Omental fat pad (tissue), 4 donors: ENCODE results near the gene ENPP3. TPM values are rescaled to one million over a fixed set of nuclear protein-coding genes. Genes with fewer than 3 reads are reported as not detected.
"Not testable (repeated sequence)": the region's sequence is repeated elsewhere in the genome, so short reads cannot be mapped to it uniquely, and the experiment has no call there.

Source experiments
- ATAC-seq: fragments of 150-250 bp; one replicate; pipeline ENCODE4 v1.9.1; 2016; ENCODE audit warnings: mild to moderate bottlenecking, moderate library complexity; ENCODE audit not compliant: low FRiP score
- DNase-seq: peaks from one replicate; pipeline ENCODE4 v3.0.0-alpha.2; 2019; ENCODE audit warnings: low spot score
- total RNA-seq, 4 donors: library from RNA; depleted of rRNA; stranded (reverse); fragments of >200 nt; gene quantifications; one replicate each; pipeline ENCODE4 v1.1.0, GENCODE V29; 2016
- TF ChIP-seq, protein P1 (sequence below), 3 donors: fragments of 450-650 bp; IDR thresholded peaks; one replicate each; pipeline ENCODE4 v1.5.1; 2016 to 2017; ENCODE audit warnings: antibody characterized with exemption in 3 of 3, mild to moderate bottlenecking in 3 of 3, moderate library complexity in 2 of 3

Gene ENPP3
- total RNA-seq, 4 donors from 2014 or later = 0.36 to 0.94 (median 0.61) TPM

DNA sequence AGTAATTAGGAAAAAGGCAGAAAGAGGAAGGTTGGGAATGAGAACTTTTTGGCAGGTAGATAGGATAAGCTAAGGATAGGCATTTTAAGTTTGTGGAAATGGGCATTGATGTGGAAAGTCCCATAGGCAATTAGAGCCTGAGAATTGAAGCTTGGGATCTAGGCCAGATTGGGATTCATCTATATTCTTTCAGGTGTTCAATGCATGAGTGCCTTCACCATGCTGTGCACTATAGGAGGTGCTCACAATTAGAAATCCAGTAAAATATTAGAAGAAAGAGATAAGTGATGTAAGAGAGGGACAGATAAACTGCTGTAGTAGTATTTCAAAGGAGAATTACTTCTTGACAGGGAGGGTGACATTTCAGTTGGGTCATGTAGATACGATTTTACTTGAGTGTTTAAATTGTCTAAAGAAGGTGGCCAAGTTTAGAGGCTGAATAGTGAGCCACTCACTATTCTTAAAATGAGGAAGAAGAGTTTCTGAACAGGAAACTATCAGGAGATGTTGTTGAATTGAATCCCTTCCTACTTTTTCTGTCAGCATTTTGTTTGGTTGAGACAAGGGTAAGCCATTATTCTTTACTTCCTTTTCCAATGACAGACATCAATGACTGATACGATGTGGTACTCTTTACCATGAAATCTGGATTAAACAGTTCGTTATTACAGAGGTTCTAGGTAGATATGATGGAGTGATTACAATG, 104.7 kb downstream of the ENPP3 start:
- TF ChIP-seq, protein P1, sequence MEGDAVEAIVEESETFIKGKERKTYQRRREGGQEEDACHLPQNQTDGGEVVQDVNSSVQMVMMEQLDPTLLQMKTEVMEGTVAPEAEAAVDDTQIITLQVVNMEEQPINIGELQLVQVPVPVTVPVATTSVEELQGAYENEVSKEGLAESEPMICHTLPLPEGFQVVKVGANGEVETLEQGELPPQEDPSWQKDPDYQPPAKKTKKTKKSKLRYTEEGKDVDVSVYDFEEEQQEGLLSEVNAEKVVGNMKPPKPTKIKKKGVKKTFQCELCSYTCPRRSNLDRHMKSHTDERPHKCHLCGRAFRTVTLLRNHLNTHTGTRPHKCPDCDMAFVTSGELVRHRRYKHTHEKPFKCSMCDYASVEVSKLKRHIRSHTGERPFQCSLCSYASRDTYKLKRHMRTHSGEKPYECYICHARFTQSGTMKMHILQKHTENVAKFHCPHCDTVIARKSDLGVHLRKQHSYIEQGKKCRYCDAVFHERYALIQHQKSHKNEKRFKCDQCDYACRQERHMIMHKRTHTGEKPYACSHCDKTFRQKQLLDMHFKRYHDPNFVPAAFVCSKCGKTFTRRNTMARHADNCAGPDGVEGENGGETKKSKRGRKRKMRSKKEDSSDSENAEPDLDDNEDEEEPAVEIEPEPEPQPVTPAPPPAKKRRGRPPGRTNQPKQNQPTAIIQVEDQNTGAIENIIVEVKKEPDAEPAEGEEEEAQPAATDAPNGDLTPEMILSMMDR (IDR thresholded peaks at IDR 0.05) = no peak
- no peak for ATAC-seq
- no peak for DNase-seq

DNA sequence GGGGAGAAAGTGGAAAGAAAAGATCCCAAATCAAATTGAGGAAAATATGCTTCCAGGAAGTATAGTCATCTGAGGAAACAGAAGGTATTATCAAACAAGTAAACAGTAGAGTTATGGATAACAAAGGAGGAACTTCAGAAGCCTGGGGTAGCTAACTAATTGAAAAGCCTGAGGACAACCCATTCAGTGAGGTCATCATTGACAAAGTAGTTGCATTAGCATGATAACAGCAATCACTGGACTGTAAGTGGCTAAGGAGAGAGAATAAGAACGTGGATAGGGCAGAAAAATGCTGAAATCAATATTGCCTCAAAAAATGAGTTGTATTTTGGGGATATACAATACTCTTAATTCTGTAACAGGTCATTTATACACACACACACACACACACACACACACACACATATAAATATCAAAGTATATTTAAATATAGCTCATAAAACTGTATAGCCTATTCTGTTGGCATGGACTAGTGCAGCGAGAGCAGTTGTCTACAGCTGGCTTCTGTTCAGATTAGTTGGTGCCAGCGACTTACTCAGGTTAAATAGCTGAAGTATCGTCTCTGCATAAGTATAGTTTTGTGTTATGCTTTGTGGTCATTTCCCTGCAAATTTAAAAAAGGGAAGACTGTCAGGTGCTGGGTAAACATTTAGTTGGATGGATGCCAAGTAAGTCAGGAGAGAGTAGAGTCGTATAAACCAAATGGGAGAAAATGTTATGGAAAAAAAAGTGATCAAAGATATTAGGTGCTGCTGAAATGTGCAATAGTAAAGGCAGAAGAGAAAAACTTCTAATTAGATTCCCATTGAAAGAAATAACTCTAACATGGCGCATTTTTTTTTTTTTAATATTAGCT, 107.6 kb downstream of the ENPP3 start:
- ATAC-seq = no peak
- TF ChIP-seq, protein P1 (IDR thresholded peaks at IDR 0.05) = no peak
- no peak for DNase-seq

DNA sequence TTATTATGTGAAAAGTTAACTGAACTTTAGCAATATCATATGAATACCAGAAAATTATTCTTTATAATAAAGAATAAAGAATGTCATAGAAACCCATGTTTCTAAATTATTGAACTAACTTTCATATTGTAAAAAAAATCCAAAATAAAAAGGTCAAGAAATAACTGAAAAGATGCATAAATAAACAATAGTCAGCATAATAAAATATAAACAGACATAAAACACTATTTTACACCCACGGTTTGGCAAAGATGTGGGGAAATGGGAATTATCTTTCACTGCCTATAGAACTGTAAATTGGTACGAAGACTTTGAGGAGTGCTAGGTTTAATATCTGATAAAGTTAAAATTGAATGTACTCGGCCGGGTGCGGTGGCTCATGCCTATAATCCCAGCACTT, 108.4 kb downstream of the ENPP3 start:
- ATAC-seq (no peak), DNase-seq (no peak)
- TF ChIP-seq, protein P1 (IDR thresholded peaks at IDR 0.05) = no peak

DNA sequence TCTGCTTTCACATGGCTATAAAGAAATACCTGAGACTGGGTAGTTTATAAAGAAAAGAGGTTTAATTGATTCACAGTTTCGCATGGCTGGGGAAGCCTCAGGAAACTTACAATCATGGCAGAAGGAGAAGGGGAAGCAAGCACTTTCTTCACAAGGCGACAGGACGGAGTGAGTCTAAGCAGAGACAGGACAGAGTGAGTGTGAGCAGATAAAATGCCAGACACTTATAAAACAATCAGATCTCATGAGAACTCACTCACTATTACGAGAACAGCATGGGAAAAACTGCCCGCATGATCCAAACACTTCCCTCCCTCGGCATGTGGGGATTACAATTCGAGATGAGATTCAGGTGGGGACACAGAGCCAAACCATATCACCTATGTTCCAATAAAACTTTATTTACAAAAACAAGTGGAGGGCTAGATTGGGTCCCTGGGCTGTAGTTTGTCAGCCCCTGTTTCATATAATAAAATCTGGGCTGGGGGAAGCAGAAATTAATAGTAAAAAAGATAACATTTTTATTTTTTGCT, 110.8 kb downstream of the ENPP3 start:
- TF ChIP-seq, protein P1 (IDR thresholded peaks at IDR 0.05) = no peak
- DNase-seq = no peak
- ATAC-seq = no peak

DNA sequence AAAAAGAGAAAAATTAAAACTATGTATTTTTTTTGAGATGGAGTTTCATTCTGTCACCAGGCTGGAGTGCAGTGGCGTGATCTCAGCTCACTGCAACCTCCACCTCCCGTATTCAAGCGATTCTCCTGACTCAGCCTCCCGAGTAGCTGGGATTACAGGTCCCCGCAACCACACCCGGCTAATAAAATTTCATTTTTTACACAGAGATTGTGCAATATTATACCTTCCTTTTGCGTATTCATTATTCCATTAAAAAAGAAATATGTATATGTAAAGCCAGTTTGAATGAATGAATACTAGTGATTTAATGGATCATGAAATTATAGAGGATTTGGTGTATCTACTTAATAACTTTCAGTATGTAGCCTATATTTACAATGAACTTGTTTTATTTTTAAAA, 111.9 kb downstream of the ENPP3 start:
- DNase-seq (no peak), ATAC-seq (no peak)
- TF ChIP-seq, protein P1 (IDR thresholded peaks at IDR 0.05) = no peak

DNA sequence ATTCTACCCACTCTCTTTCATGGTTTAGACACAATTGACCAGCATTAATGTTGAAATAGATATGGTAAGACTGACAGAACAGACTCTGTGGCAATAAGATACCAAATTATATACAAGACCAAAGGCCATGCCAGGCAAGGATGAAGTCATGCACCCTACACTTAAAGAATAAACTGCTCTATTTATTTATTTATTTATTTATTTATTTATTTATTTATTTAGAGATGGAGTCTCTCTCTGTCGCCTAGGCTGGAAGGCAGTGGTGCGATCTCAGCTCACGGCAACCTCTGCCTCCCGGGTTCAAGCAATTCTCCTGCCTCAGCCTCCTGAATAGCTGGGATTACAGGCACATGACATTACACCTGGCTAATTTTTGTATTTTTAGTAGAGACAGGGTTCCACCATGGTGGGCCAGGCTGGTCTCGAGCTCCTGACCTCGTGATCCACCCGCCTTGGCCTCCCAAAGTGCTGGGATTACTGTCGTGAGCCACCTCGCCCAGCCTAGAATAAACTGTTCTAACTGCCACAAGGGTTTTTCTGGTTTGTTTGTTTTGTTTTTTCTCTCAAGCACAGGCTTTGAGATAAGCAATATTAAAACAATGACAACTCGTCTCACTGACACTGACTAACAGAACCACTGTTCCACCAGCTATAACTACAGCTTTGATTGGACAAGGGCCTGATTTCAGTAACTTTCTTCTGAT, 114.1 kb downstream of the ENPP3 start:
- ATAC-seq, DNase-seq: not testable (repeated sequence)

DNA sequence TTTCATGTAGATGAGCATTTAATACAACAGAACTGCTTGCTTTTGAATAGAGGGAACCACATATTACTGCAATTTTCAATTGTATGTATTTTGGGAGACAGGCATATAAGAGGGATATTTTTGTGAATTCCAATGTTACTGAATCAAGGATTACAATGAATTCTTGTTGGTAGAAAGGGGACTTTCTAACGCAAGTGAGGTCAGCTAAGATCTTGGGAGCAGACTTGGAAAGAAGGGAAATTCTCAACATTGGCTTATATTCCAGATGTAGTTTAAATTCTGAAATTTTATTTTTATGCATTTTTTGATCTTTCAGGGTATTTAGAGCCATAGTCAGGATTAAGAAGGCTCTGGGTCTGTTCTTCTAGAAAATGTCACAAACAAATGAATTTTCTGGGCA, 117.0 kb downstream of the ENPP3 start:
- TF ChIP-seq, protein P1 (IDR thresholded peaks at IDR 0.05) = no peak
- DNase-seq (no peak), ATAC-seq (no peak)
